Stimulated activated CD4-positive, alpha-beta T cell treated with anti-CD3 and anti-CD28 coated beads, Interleukin-4, amount 100 ng/mL, for 4 hours (primary cell): Measurements from ENCODE around the gene CTSC.

ENCODE experiments used
- DNase-seq, 2 experiments: peaks; one replicate each; pipeline ENCODE4 v3.0.0-alpha.2; 2020

Gene CTSC

DNA sequence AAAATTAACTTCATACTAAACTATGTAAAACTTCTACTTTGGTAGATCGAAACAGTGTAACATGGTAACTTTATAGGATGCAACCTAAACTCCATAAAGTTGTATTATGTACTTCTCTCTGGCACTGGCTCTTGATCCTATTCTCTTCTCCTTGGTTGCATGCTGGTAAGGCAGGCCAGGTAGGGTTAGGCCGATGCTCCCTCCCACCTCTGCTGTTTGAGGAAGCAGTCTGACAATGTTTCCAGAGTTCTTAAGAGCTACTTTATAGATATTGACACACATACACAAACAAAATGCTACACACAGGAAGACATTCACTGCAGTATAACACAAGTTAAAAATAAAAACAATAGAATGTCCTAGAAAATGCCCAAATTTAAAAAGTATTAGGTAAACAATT is 22.5 kb downstream of the CTSC start:
- DNase-seq: no peak

DNA sequence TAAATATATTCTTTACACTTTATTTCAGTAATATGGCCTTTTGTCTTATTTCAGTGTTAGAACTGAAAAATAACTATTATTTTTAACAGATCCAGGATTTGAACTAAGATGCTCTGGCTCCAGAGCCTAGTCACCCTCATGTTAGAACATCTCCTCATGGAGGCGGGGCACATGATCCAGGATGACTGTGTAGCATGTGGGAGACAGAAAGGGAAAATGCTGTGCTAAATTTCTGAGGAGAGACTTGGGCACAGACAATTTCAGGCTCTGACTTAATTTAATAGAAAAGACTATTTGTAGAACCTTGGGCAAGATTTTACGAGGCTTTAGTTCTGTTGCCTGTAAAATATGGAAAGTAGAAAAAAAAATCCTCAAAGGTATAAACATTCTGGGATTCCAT is 24.1 kb downstream of the CTSC start:
- DNase-seq: no peak

DNA sequence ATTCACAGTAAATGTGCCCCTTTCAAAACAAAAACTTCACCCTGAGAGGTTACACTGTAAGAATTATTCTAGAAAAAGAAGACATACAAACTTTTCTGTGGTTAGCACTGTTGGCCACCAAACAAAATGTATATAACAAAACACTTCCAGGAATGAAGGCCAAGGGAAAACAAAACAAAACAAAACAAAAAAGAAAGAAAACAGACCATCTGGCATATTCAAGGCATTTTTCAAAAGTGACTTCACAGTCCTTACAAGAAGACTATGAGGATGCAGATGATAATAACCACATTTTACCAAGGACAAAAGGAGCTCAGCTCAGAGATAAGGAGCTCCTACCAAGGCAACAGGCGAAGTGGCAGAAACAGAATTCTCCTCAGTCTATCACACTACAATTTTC is 24.9 kb downstream of the CTSC start:
- no peak for DNase-seq

DNA sequence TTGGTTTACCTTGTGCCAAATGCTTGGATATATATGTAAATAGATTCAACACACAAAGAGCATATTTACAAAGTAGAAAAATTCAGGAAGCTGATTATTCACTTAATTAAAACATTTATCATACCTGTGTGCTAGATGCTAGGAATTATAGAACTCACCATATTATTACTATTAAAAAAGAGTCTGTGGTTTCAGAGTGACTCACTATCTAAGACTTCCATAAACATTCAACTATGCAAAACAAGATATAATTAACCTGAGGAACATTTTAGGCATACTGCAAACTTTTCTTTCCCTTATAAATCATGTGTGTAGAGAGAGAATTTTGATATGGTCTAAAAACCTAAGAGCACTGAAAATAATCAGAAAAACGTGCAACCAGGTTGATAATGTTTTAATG is 27.3 kb downstream of the CTSC start:
- no peak for DNase-seq

DNA sequence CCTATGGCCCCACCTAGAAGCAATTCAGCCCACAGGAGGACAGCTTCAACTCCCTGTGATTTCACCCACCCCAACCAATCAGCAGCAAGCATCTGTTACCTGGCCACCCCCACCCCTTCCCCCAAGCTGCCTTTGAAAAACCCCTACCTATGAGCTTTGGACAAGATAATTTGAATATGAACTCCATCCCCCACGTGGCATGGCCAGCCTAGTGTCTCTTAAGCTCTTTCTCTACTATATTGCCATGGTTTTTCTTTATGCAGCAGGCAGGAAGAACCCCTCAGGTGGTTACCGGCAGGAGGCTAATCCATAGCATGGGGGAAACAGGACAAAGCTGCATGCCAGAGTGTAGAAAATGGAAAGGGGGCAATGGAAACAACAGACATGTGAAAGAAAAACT is 29.0 kb downstream of the CTSC start:
- no peak for DNase-seq

DNA sequence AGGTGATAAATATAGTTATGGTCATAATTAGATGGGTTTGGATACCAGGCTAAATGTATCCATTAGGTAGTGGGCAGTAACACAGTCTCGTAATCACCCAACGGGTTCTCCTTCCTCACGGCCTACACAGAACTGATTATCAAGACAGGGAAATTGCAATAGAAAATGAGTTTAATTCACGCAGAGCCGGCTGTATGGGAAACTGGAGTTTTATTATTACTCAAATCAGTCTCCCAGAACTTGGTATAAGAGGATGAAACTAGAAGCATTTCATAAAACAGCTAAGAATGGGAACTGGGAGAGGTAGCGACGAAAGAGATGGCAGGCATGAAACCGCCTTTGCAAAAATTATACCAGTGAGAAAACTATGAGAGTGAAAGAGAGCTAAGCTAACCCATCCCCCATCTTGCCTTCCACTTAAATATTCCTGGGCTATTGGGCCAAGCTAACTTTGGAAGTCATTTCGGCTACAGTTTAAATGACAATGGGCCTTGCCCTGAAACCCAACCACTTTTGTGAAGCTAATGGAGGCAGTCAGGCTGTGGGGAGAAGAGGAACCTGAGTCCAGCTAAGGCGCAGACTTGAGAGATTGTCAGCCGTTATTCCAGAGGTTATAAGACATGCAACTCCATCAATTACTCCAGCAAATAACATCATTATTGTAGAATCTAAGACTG is 29.6 kb downstream of the CTSC start:
- DNase-seq: no peak

DNA sequence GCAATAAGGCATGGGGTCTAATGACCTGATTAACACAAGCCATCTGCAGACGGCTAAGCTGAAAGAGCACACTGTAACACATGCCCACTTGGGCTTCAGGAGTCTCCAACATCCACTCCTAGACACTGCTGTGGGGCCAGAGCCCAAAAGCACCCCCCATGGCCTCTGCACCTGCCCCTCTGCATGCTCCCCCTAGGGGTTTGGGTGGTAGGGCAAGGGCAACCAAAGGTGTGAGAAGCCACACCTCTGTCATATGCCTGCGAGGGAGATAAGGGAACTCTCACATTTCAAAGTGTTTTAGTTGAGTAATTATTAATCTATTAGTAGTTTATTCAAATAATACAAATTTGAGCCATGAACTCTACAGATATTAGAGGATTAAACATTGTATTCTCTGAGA is 30.8 kb downstream of the CTSC start:
- DNase-seq: no peak

DNA sequence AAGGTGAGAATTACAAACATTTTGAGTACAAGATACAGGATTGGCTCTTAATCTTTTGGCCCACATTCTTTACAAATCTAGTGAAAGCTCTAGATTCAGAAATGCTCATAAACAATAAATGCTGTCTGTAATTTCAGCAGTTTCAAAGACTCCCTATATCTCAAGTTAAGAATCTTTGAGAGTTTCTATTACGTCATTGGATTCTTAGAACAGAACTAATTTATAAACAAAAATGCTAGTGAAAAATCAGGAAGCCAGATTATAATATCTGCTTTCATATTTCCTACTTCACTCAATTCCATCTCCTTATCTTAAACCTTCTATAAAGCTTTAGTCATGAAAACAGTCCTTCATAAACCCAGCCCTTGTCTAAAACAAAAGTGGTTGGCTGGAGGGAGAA is 32.1 kb downstream of the CTSC start:
- no peak for DNase-seq

DNA sequence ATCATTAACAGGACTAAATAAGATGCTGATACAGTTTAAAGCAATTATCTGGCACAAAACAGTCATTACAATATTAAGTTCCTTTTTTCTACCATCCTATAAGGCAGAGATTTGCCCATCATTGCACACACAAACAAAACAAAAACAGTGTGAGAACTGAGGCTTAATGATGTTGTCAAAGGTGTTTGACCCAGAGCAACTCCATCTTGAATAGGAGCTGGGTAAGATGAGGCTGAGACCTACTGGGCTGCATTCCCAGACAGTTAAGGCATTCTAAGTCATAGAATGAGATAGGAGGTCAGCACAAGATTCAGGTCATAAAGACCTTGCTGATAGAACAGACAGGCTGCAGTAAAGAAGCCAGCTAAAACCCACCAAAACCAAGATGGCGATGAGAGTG is 33.2 kb downstream of the CTSC start:
- DNase-seq: no peak

DNA sequence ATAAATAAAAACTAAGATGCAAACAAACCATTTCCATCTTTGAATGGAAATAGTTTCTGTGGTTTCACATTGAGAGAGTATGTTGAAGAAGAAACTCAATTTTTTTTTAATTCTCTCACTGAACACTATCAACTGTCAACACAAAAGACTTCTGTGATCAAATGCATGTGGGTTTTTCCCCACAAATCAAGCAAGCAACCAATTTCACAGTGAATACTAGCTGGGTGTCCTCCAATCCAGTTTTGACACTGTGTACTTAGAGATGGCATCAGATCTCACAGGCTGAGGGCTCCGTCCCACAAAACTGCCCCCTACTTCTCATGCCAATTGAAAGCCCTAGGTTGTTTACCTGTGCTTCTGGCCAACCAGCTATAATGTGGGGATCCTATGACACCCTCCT is 34.5 kb downstream of the CTSC start:
- no peak for DNase-seq

DNA sequence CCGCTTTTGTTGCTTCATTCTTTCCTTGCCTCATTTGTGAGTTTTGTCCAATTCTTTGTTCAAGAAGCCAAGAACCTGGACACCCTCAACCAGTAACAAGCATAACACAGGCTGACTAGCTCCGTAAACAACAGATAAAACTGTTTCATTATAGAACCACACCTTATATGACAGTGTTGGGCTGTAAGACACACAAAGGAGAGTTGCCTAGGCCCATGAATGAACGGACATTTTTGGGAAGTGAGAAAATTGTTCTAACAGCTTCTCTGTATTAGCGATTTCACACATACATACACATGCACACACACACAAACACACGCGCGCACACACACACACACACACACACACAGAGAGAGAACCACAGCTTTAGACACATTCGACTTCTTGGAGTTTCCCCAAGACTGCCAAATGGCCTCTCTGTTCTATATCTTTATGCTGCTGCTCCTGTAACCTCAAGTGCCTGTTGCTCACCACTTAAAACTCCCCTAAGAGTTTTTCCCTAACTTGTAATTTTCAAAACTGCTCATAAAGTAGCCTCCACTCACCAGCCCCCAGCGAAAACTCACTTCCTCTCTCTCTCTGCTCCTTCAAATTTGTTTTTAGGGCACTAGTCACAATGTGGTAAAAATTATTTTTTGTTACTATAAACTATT is 35.9 kb downstream of the CTSC start:
- DNase-seq: no peak

DNA sequence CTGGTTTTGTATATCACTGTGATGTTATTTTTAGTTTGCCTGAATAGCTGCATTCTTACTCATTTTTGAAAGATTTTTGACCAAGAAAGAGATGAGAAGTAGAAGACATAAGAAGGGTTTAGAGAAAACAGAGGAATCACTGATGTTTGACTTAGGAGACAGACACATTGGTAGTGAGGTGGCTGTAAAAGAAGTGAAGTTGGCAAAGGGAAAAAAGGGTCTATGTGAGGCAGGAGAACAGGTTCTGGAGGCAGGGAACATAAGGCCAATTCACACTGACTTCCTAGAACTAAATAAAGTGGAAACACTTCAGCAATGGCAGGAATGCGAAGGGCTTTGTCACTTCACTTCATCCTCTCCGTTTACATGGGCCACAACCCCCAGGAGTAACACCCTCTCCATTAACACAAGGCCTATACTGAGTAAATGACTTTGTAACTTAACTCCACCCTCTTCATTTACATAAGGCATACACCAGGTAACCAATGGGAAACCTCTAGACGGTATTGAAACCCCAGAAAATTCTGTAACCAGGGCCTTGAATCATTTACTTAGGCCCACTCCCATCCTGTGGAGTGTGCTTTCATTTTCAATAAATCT is 36.5 kb downstream of the CTSC start:
- no peak for DNase-seq

DNA sequence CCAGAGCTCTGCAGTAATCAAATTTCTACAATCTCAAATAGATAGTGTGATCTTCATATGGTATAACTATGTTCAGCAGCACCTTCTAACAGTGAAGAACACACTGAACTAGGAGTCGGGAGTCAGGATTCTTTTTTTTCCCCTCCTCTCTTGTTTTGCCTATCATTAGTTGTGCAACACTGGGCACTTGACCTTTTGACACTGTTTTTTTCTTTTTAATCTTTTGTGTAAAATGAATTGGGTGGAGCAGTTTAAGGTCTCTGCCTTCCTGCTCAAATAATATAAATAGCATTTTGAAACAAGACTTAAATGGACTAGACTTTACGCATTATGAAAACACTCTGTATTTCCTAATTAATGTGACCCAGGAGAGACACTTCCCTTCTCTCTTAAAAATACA is 39.7 kb downstream of the CTSC start:
- DNase-seq: no peak

DNA sequence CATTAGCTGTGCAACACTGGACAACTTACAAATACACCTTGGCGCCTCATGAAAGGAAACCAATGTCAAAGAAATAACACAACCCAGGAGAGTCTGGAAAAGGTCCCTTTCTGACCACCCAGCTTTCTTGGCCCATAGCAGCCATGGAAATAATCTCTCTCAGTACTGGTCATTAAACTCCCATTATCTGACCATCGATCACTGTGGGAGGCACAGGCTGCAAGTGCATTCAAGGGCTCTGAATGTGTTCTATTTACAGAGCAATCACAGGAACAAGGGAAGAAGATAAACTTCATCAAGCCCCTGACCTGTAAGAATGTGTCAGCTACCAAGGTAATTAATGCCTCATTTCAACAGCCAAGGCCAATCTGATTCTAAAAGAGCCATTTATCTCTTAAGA is 40.1 kb downstream of the CTSC start:
- no peak for DNase-seq

DNA sequence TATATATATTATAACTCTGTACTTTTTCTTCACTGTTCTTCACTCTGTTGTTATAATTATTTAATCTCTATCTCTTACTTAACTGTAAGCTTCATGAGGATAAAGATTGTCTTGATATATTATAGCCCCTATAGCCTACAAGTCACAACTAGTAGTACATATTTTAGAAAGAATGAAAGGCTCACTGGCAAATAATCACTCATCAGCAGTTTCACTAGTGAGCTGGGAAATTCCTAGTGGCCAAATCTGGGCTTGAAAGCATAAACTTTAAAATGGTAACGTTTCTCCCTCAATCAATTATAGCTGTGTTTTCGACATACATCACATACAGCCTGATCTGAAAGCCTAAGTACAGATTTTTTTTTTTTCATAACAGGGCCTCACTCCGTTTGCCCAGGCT is 42.5 kb downstream of the CTSC start:
- no peak for DNase-seq

DNA sequence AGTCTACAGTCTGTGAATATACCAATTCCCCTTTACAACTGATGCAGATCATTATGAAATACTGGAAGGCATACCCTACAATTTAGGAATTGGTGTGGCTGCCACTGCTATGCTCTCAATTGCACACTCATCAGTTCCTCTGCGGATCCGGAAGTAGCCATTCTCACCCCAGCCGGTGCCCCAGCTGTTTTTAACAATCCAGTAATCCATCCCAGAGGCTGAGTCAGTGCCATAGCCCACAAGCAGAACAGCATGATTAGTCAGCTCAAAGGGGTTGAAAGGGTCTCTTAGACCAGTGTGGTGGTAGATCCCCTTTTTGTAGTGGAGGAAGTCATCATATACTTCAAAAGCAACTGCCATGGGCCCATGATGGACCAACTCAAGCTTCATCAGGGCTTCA is 43.6 kb downstream of the CTSC start:
- no peak for DNase-seq

DNA sequence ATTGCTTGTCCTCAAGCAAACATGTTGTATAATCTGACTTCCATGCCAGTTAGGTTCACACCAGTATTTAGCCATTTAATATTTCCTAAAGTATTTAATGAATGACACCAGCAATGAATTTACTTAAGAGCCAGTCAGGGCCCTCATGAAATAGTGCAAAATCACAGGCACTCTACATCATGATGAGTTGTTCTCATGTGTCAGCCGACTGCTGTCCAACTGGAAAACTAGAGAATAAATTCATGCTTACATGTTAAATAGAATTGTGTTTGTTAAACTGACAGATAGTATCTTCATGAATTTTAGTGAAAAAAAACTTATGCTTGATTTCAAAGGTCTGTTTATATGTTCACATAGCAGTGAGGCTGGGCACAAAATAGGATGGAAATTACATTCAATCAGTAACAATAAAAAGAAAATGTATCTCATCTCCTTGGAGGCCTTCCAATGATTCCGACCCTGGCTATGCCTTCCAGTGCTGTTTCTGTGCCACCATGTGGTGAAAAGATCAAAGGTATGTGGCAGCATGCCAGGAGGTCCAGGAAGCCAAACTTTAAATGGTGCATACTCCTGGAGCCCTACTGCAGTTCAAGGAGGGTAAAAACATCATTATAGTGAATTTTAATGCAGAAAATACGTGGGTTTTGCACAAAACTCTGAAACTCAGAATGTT is 45.2 kb downstream of the CTSC start:
- no peak for DNase-seq

DNA sequence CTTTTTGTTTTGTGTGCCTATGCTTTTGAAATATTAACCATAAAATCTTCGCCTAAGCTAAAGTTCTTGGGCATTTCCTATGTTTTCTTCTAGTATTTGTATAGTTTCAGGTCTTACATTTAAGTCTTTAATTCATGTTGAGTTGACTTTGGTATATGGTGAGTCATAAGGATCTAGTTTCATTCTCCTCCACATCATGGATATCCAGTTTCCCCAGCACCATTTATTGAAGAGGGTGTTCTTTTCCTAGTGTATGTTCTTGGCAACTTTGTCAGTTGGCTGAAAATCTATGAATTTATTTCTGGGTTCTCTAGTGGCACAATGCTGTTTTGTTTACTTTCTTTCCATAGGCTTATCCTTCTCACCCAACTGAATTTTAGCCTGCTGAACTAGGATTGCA is 49.0 kb downstream of the CTSC start:
- no peak for DNase-seq

DNA sequence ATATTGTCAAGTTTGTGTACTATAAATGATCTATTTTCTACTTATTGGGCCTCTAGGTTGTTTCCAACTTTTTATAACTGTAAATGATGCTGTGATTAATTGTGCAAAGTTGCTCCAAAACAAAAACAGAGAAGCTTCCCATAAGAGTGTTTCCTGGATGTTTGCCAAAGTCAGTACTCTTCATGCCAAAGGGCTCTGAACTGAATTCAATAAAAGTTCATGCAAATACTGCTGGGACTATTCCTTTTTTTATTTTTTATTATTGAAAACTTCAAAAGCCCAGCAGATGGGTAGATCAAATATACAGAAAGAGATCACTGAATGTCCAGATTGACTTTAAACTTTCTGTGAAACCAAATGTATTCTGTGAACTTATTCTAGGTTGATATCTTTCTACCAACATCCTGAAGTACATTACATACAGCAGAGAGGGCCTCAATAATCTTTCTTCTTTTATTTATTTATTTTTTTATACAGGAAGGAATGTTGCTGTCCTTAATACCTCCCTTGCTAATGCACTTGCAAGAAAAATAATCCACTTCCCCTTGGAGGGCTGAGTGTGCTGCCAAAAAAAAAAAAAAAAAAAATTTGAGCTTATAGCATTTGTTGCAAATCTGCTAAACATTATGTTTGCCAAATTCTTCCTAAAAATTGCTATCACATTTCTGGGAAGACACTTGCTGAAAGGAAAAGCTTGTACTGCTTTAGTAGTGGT is 53.0 kb downstream of the CTSC start:
- no peak for DNase-seq

DNA sequence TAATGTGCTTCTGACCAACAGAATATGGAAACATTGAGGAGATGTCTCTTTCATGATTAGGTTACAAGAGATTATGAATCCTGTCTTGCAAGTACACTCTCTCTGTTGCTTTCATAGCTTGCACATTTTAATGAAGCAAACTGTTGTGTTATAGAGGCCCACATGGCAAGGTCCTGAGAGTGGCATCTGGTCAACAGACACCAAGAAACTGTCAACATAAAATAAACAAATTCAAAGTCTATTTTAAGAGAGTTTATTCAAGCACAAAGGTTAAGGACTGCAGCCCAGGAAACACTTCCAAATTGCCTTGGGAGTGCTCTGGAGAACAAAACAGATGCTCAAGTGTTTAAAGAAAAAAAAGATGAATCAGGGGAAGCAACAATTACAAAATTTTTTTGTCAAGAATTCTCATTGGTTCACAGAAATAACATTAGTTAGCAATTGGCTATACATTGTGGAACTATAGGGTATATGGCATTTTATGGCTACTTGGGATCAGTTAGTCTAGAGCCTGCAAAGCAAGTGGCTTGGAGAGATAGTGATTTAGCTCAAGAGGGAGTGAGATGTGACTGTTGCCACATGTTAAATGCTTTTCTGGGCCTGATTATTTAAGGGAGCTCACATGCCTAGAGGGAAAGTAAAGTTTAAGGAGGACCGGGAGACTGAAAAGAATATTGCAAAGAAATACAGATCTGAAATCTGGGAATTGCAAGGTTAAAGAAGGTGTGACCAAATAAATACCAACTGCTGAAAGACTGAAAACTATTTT is 54.6 kb downstream of the CTSC start:
- no peak for DNase-seq

DNA sequence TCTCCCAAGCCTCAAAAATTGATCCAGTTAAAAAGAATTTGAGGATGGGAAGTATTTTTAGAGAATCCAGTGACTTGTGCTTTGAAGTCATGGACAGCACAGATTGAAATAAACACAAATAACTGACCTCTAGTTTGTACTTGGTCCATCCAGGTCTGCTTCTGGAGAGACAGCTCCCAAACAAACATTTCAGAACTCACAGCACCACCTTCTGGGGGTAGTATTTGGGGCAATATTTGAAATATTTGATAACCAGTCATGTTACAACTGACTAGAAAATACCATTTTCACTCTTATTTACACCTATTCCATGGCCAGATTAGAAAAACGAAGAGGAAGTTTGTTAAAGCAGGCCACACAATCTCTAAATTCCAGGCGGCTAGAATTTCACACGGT is 56.2 kb downstream of the CTSC start:
- no peak for DNase-seq

DNA sequence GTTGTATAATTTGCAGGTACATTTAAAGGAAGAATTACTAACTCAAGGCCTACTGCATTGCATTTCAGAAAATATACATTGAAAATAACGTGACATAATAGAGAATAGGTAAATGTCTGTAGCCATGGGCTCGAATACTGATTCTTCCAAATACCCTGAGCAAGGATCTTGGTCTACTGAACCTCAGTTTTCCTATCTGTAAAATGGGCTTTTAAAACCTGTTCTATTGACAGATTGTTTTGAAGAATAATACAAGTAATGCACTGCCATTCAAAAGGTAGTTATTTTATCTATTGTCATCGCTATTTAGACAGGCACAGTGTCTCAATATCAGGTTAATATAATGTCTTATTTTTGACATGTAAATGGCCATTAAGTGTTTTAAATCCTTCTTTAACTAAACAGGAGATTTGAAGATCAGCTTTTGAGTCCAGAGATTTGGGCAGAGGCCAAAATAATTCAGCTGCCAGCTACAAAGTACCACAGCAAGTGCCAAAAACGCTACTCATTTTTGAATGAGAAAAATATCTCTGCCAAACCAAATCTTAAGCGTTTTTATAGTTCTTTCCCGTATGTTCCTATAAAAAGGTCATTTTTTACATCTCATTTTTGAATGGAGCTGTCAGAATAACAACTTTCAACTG is 56.7 kb downstream of the CTSC start:
- DNase-seq: no peak
